ENCODE results near the gene ZNF674.

The ZNF674 gene

DNA sequence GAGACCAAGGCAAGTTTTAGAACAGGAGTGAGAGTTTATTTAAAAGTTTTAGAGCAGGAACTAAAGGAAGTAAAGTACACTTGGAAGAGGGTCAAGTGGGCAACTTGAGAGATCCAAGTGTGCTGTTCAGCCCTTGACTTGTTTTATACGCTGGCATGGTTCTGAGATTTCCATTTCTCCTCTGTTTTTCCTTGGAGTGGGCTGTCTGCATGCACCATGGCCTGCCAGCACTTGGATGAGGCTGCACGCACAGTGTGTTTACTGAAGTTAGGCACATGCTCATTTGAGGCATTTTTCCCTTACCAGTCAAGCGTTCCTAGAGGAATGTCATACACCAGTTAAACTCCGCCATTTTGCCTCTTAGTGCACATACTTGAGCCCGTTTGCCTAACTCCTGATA, 8.7 kb upstream of the ZNF674 start:
- DNase-seq (ENCODE audit: low read depth in 1 of 2, low spot score in 1 of 2) = no peak
- H3K27me3 ChIP-seq (ENCODE audit: insufficient read depth, poor library complexity, severe bottlenecking) = no peaks in the 10 kb centered on the region
- no peak overlapping the region for H3K4me3 ChIP-seq (replicated peaks; ENCODE audit: insufficient read depth, low read length)
- TF ChIP-seq, protein P1, sequence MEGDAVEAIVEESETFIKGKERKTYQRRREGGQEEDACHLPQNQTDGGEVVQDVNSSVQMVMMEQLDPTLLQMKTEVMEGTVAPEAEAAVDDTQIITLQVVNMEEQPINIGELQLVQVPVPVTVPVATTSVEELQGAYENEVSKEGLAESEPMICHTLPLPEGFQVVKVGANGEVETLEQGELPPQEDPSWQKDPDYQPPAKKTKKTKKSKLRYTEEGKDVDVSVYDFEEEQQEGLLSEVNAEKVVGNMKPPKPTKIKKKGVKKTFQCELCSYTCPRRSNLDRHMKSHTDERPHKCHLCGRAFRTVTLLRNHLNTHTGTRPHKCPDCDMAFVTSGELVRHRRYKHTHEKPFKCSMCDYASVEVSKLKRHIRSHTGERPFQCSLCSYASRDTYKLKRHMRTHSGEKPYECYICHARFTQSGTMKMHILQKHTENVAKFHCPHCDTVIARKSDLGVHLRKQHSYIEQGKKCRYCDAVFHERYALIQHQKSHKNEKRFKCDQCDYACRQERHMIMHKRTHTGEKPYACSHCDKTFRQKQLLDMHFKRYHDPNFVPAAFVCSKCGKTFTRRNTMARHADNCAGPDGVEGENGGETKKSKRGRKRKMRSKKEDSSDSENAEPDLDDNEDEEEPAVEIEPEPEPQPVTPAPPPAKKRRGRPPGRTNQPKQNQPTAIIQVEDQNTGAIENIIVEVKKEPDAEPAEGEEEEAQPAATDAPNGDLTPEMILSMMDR (IDR thresholded peaks at IDR 0.05; ENCODE audit: insufficient read depth, low read length) = no peak
- no peak for TF ChIP-seq REST (IDR thresholded peaks at IDR 0.05; ENCODE audit: insufficient replicate concordance, low read depth)
- no peak for TF ChIP-seq GABPA (IDR thresholded peaks at IDR 0.05; ENCODE audit: low read depth)
- TF ChIP-seq SPI1 (IDR thresholded peaks at IDR 0.05; ENCODE audit: borderline replicate concordance, low read depth) = no peak
- TF ChIP-seq POLR2AphosphoS5 (IDR thresholded peaks at IDR 0.05; ENCODE audit: low read depth) = no peak
- H3K27ac ChIP-seq (replicated peaks) = no peak overlapping the region

GRCh38 chrX:46551494-46552128, 6.4 kb upstream of the ZNF674 start:
- Histone ChIP-seq H3K4me3 (replicated peaks; ENCODE audit: insufficient read depth, low read length) (no peak overlapping the region), H3K27ac (replicated peaks) (no peak overlapping the region), H3K27me3 (ENCODE audit: insufficient read depth, poor library complexity, severe bottlenecking) (no peaks in the 10 kb centered on the region)
- TF ChIP-seq, protein P1 (IDR thresholded peaks at IDR 0.05; ENCODE audit: insufficient read depth, low read length) = no peak
- TF ChIP-seq SPI1 (IDR thresholded peaks at IDR 0.05; ENCODE audit: borderline replicate concordance, low read depth) (no peak), REST (IDR thresholded peaks at IDR 0.05; ENCODE audit: insufficient replicate concordance, low read depth) (no peak), POLR2AphosphoS5 (IDR thresholded peaks at IDR 0.05; ENCODE audit: low read depth) (no peak), GABPA (IDR thresholded peaks at IDR 0.05; ENCODE audit: low read depth) (no peak)
- DNase-seq (ENCODE audit: low read depth in 1 of 2, low spot score in 1 of 2) = no peak

DNA sequence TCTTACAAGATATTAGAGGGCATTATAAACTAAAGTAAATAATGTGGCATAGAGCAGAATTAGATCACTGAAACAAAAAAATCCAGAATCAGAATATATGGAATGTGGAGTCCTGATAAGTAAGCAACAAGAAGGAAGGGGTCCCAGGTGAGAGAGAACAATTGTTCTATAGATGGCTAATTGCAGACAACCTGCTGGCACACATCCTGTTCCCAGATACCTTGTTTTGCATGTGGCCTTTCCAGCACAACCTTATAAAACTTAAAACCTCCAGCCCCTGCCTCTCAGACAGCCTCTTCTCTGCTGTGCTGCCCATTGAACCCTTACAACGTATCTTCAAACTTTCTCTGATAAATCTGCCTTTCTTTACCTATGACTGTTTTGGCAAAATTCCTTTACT, 4.7 kb upstream of the ZNF674 start:
- DNase-seq (ENCODE audit: low read depth in 1 of 2, low spot score in 1 of 2) = no peak
- Histone ChIP-seq H3K27ac (replicated peaks) (no peak overlapping the region), H3K4me3 (replicated peaks; ENCODE audit: insufficient read depth, low read length) (no peak overlapping the region), H3K27me3 (ENCODE audit: insufficient read depth, poor library complexity, severe bottlenecking) (no peaks in the 10 kb centered on the region)
- TF ChIP-seq, protein P1 (IDR thresholded peaks at IDR 0.05; ENCODE audit: insufficient read depth, low read length) = no peak
- TF ChIP-seq REST (IDR thresholded peaks at IDR 0.05; ENCODE audit: insufficient replicate concordance, low read depth) (no peak), POLR2AphosphoS5 (IDR thresholded peaks at IDR 0.05; ENCODE audit: low read depth) (no peak), GABPA (IDR thresholded peaks at IDR 0.05; ENCODE audit: low read depth) (no peak), SPI1 (IDR thresholded peaks at IDR 0.05; ENCODE audit: borderline replicate concordance, low read depth) (no peak)
